IPS DF 19.7 (cell line): ENCODE results near the gene ULBP3.
"Not testable (repeated sequence)": the region's sequence is repeated elsewhere in the genome, so short reads cannot be mapped to it uniquely, and the experiment has no call there.

Source experiments
- DNase-seq: peaks from one replicate; pipeline ENCODE4 v3.0.0-alpha.2; 2013; ENCODE audit warnings: low read depth, low spot score

ULBP3 gene

GRCh38 chr6:150016324-150017185, 52.4 kb downstream of the ULBP3 start:
- DNase-seq, result no peak

GRCh38 chr6:150015281-150016001, 53.5 kb downstream of the ULBP3 start:
- DNase-seq, result not testable (repeated sequence)

- not testable (repeated sequence) for DNase-seq
Measured at GRCh38 chr6:150014623-150015280, 54.2 kb downstream of the ULBP3 start.

- not testable (repeated sequence) for DNase-seq
Measured at GRCh38 chr6:150013785-150014622, 54.9 kb downstream of the ULBP3 start.

GRCh38 chr6:150012846-150013784, 55.8 kb downstream of the ULBP3 start:
- DNase-seq, result not testable (repeated sequence)
